Astrocyte (in vitro differentiated cells and primary cell): ENCODE measurements around the gene DUSP16. TPM values are rescaled to one million over a fixed set of nuclear protein-coding genes. Genes with fewer than 3 reads are reported as not detected.
A peak's percentile ranks its signal among the peaks of the same experiment; 100 is the strongest.

Source experiments
- DNase-seq: peaks from one replicate; pipeline ENCODE4 v3.0.0-alpha.2; 2010; ENCODE audit warnings: low read depth
- FAIRE-seq: peaks from 2 replicates; lab custom pipeline; 2011; peaks lifted over from hg19 to GRCh38; lab: Jason Lieb, UNC
- H2AFZ ChIP-seq: 2 replicates; pipeline ENCODE4 v1.6.0; 2012; ENCODE audit warnings: low read depth, low read length, inconsistent platforms
- H3K27ac ChIP-seq: 2 replicates; pipeline ENCODE4 v1.5.1; 2011; ENCODE audit warnings: low read depth, low read length, inconsistent platforms
- H3K27me3 ChIP-seq: 2 replicates; pipeline ENCODE4 v1.6.0; 2011; ENCODE audit warnings: low read length, inconsistent platforms; ENCODE audit not compliant: insufficient read depth
- H3K36me3 ChIP-seq: 2 replicates; pipeline ENCODE4 v1.5.1; 2011; ENCODE audit warnings: low read length, inconsistent platforms; ENCODE audit not compliant: insufficient read depth
- H3K4me1 ChIP-seq: 2 replicates; pipeline ENCODE4 v1.5.1; 2011; ENCODE audit warnings: low read length, inconsistent platforms; ENCODE audit not compliant: insufficient read depth
- H3K4me2 ChIP-seq: 2 replicates; pipeline ENCODE4 v1.6.0; 2012; ENCODE audit warnings: low read length, inconsistent platforms
- H3K4me3 ChIP-seq: 2 replicates; pipeline ENCODE4 v1.5.1; 2011; ENCODE audit warnings: low read depth, mild to moderate bottlenecking, low read length, inconsistent platforms; ENCODE audit not compliant: insufficient read depth
- H3K79me2 ChIP-seq: 2 replicates; pipeline ENCODE4 v1.6.0; 2012; ENCODE audit warnings: mild to moderate bottlenecking, low read length, inconsistent platforms; ENCODE audit not compliant: insufficient read depth
- H3K9ac ChIP-seq: 2 replicates; pipeline ENCODE4 v1.6.0; 2012; ENCODE audit warnings: mild to moderate bottlenecking, low read length, inconsistent platforms
- H3K9me3 ChIP-seq: 2 replicates; pipeline ENCODE4 v1.5.1; 2012; ENCODE audit warnings: low read depth, mild to moderate bottlenecking, low read length, inconsistent platforms; ENCODE audit not compliant: insufficient read depth
- H4K20me1 ChIP-seq: 2 replicates; pipeline ENCODE4 v1.6.0; 2012; ENCODE audit warnings: low read length, inconsistent platforms; ENCODE audit not compliant: insufficient read depth
- H3K27ac Mint-ChIP-seq: one replicate; pipeline ENCODE4 v1.8.0; 2021; ENCODE audit warnings: mild to moderate bottlenecking, mixed read lengths; ENCODE audit not compliant: unreplicated experiment
- H3K27me3 Mint-ChIP-seq: one replicate; pipeline ENCODE4 v1.8.0; 2021; ENCODE audit warnings: low read depth, mixed read lengths; ENCODE audit not compliant: unreplicated experiment
- H3K36me3 Mint-ChIP-seq: one replicate; pipeline ENCODE4 v1.8.0; 2021; ENCODE audit warnings: low read depth, mixed read lengths; ENCODE audit not compliant: unreplicated experiment
- H3K4me1 Mint-ChIP-seq: one replicate; pipeline ENCODE4 v1.8.0; 2021; ENCODE audit warnings: low read depth, mixed read lengths; ENCODE audit not compliant: unreplicated experiment
- H3K4me3 Mint-ChIP-seq: one replicate; pipeline ENCODE4 v1.8.0; 2021; ENCODE audit warnings: mild to moderate bottlenecking, moderate library complexity, mixed read lengths; ENCODE audit not compliant: unreplicated experiment
- H3K9me3 Mint-ChIP-seq: one replicate; pipeline ENCODE4 v1.8.0; 2021; ENCODE audit warnings: mild to moderate bottlenecking, mixed read lengths; ENCODE audit not compliant: unreplicated experiment
- EZH2 ChIP-seq: IDR thresholded peaks from 2 replicates; pipeline ENCODE4 v1.6.1; 2012; ENCODE audit warnings: mild to moderate bottlenecking, low read length, inconsistent platforms; ENCODE audit not compliant: insufficient read depth
- total RNA-seq: library from RNA; stranded (reverse); gene quantifications from 2 replicates; pipeline ENCODE4 v1.2.1, GENCODE V29; 2021
- TF ChIP-seq, protein P1 (sequence below): IDR thresholded peaks from 2 replicates; pipeline ENCODE4 v1.5.1; 2011; ENCODE audit warnings: low read depth, mild to moderate bottlenecking, inconsistent platforms, low read length, moderate library complexity; ENCODE audit not compliant: insufficient read depth

The DUSP16 gene
- total RNA-seq, 1 donor from 2014 or later = 24.2 TPM

DNA sequence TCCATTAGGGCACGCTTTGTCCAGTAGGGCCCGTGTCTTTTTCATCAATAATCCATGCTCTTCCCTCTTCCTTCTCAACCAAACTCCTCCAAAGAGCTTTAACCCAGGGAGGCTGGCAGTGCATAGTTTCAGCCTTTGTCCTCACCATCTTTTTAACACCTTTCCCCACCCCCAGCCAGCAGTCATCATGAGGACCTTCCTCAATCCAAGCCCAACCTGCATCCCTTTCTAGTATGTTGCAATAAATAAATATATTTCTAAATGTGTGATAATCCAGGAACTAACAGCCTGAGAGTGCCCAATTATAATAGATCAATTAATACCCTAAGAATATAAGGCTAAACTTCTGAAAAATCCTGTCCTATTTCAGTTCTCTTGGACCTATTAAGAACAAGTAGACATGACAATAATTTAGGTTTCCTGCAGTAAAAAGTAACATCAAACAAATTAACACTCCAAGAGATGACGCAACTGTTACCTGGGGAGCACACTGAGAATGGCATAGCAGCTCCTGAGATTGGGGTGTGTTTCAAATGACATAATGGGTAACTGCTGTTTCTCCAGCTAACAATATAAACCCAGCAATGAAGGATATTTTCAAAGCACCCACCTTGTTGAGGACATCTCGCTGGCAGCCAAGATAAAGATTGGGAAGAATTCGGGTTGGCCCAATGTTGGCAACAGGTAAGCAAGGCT lies 62.6 kb downstream of the DUSP16 start:
- H3K9me3 ChIP-seq = no peaks in the 10 kb centered on the region
- no peak overlapping the region for H3K27ac ChIP-seq
- no peak overlapping the region for H3K9ac ChIP-seq
- peaks cover 23% of the 10 kb centered on the region for H4K20me1 ChIP-seq
- Mint-ChIP-seq H3K27ac (no peak overlapping the region), H3K27me3 (no peaks in the 10 kb centered on the region), H3K9me3 (no peaks in the 10 kb centered on the region), H3K36me3 (peaks cover 7% of the 10 kb centered on the region), H3K4me1 (peaks cover under 1% of the 10 kb centered on the region), H3K4me3 (no peak overlapping the region)
- no peak overlapping the region for H3K4me3 ChIP-seq
- H3K4me2 ChIP-seq = no peak overlapping the region
- peaks cover 18% of the 10 kb centered on the region for H3K79me2 ChIP-seq
- H3K4me1 ChIP-seq = no peaks in the 10 kb centered on the region
- H3K36me3 ChIP-seq = no peaks in the 10 kb centered on the region
- DNase-seq (no peak), FAIRE-seq (no peak)
- TF ChIP-seq EZH2 = no peak
- TF ChIP-seq, protein P1, sequence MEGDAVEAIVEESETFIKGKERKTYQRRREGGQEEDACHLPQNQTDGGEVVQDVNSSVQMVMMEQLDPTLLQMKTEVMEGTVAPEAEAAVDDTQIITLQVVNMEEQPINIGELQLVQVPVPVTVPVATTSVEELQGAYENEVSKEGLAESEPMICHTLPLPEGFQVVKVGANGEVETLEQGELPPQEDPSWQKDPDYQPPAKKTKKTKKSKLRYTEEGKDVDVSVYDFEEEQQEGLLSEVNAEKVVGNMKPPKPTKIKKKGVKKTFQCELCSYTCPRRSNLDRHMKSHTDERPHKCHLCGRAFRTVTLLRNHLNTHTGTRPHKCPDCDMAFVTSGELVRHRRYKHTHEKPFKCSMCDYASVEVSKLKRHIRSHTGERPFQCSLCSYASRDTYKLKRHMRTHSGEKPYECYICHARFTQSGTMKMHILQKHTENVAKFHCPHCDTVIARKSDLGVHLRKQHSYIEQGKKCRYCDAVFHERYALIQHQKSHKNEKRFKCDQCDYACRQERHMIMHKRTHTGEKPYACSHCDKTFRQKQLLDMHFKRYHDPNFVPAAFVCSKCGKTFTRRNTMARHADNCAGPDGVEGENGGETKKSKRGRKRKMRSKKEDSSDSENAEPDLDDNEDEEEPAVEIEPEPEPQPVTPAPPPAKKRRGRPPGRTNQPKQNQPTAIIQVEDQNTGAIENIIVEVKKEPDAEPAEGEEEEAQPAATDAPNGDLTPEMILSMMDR = no peak
- H2AFZ ChIP-seq = no peak overlapping the region
- H3K27me3 ChIP-seq = no peaks in the 10 kb centered on the region

DNA sequence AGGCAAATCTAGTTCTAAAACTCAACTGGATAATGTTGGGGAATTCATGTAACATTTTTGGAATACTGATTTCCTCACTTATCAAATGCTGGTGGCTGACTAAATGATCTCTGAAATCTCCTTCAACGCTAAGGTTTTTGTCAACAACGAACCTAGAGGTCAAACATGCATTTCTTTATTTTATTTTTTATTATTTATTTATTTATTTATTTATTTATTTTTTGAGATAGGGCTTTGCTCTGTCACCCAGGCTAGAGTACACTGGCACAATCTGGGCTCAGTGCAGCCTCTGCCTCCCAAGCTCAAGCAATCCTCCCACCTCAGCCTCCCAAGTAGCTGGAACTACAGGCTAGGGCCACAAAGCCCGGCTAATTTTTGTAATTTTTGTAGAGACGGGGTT lies 64.5 kb downstream of the DUSP16 start:
- Mint-ChIP-seq H3K27me3 (no peaks in the 10 kb centered on the region), H3K4me1 (no peaks in the 10 kb centered on the region), H3K4me3 (no peak overlapping the region), H3K36me3 (peaks cover 5% of the 10 kb centered on the region), H3K9me3 (no peaks in the 10 kb centered on the region), H3K27ac (no peak overlapping the region)
- no peaks in the 10 kb centered on the region for H3K9me3 ChIP-seq
- H3K4me2 ChIP-seq = no peak overlapping the region
- DNase-seq (no peak), FAIRE-seq (no peak)
- no peak overlapping the region for H2AFZ ChIP-seq
- H3K4me1 ChIP-seq = no peaks in the 10 kb centered on the region
- H3K4me3 ChIP-seq = no peak overlapping the region
- no peaks in the 10 kb centered on the region for H3K36me3 ChIP-seq
- H4K20me1 ChIP-seq = peaks cover 25% of the 10 kb centered on the region
- H3K27ac ChIP-seq = no peak overlapping the region
- no peaks in the 10 kb centered on the region for H3K27me3 ChIP-seq
- H3K79me2 ChIP-seq = peaks cover 14% of the 10 kb centered on the region
- no peak overlapping the region for H3K9ac ChIP-seq
- TF ChIP-seq, protein P1 = no peak
- no peak for TF ChIP-seq EZH2

DNA sequence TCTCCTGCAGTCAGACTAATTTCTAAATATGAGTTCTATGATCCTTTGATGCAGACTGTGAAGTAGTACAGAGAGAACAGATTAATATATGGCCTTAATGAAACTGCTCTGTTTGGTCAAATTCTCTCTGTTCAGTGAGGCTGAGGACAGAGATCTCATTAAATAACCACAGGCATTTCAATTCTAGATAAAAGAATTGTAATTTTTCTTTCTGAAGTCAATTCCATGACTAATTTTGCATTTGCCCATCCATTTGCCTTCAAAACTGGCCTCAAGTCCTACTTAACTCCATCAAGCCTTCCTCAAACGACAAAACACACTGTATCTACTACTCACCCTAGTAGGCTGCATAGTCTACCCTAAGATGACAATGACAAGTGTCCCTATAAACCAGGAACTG lies 67.1 kb downstream of the DUSP16 start:
- Histone ChIP-seq H3K79me2 (peaks cover 8% of the 10 kb centered on the region), H3K9me3 (no peaks in the 10 kb centered on the region), H2AFZ (no peak overlapping the region), H3K9ac (no peak overlapping the region), H3K27ac (no peak overlapping the region), H3K36me3 (no peaks in the 10 kb centered on the region), H3K4me3 (no peak overlapping the region), H3K4me2 (no peak overlapping the region), H4K20me1 (peaks cover 29% of the 10 kb centered on the region), H3K4me1 (no peaks in the 10 kb centered on the region), H3K27me3 (no peaks in the 10 kb centered on the region)
- H3K27me3 Mint-ChIP-seq = no peaks in the 10 kb centered on the region
- no peak overlapping the region for H3K4me3 Mint-ChIP-seq
- FAIRE-seq (no peak), DNase-seq (peak; percentile 67)
- TF ChIP-seq, protein P1 = no peak
- no peak for TF ChIP-seq EZH2
- H3K27ac Mint-ChIP-seq = no peak overlapping the region
- H3K36me3 Mint-ChIP-seq = peaks cover 3% of the 10 kb centered on the region
- H3K4me1 Mint-ChIP-seq = no peaks in the 10 kb centered on the region
- no peaks in the 10 kb centered on the region for H3K9me3 Mint-ChIP-seq
